IMR-90 (cell line): Measurements from ENCODE around the gene METTL15. TPM values are rescaled to one million over a fixed set of nuclear protein-coding genes. Genes with fewer than 3 reads are reported as not detected.
A peak's percentile ranks its signal among the peaks of the same experiment; 100 is the strongest.

ENCODE experiments used
- ATAC-seq: fragments of 200-7000 bp; cut with Tn5 transposase; 2 replicates; pipeline ENCODE4 v1.9.1; 2020; ENCODE audit warnings: low read depth, mild to moderate bottlenecking, moderate library complexity
- BruUV-seq: library from RNA; stranded (reverse); fragments of 400-500 nt; replicated peaks from 2 replicates; lab custom pipeline; 2021; lab: Mats Ljungman, UMichigan
- CTCF ChIA-PET: fragments of 300-600 bp; formaldehyde crosslinking; extraction: SDS; loops from one replicate; lab custom pipeline; 2021; ENCODE audit warnings: antibody characterized with exemption; lab: Yijun Ruan, JAX
- POLR2A ChIA-PET: fragments of 300-600 bp; sonication (Branson Sonifier 250); formaldehyde crosslinking; loops from one replicate; lab custom pipeline; 2022; ENCODE audit warnings: antibody characterized with exemption; ENCODE audit not compliant: unreplicated experiment; lab: Charles Lee
- DNase-seq: peaks from one replicate; pipeline ENCODE4 v3.0.0; 2013
- H2AFZ ChIP-seq: replicated peaks from 2 replicates; pipeline ENCODE3; 2013; ENCODE audit warnings: low read length, mild to moderate bottlenecking; ENCODE audit not compliant: poor library complexity
- H2AK5ac ChIP-seq: 2 replicates; pipeline ENCODE4 v1.6.1; 2013; ENCODE audit warnings: low read depth, low read length, inconsistent platforms
- H2AK9ac ChIP-seq: replicated peaks from 2 replicates; pipeline ENCODE3; 2013; ENCODE audit warnings: mild to moderate bottlenecking, low read depth, low read length, moderate library complexity; ENCODE audit not compliant: poor library complexity
- H2BK120ac ChIP-seq: 2 replicates; pipeline ENCODE4 v1.6.1; 2013; ENCODE audit warnings: low read depth, low read length, inconsistent platforms
- H2BK15ac ChIP-seq: 3 replicates; pipeline ENCODE4 v1.6.1; 2013; ENCODE audit warnings: low read depth, low read length, inconsistent platforms
- H2BK20ac ChIP-seq: 2 replicates; pipeline ENCODE4 v1.6.1; 2013; ENCODE audit warnings: low read depth, mild to moderate bottlenecking, inconsistent platforms, low read length, moderate library complexity
- H2BK5ac ChIP-seq: 2 replicates; pipeline ENCODE4 v1.6.1; 2013; ENCODE audit warnings: mild to moderate bottlenecking, low read depth, low read length, inconsistent platforms; ENCODE audit not compliant: poor library complexity, severe bottlenecking
- H3K14ac ChIP-seq: replicated peaks from 2 replicates; pipeline ENCODE4 v1.6.1; 2013; ENCODE audit warnings: low read depth, low read length, inconsistent platforms
- H3K18ac ChIP-seq: 2 replicates; pipeline ENCODE4 v1.6.1; 2013; ENCODE audit warnings: low read depth, low read length, control low read depth
- H3K23ac ChIP-seq: 2 replicates; pipeline ENCODE4 v1.6.1; 2013; ENCODE audit warnings: low read depth, low read length, inconsistent platforms
- H3K27ac ChIP-seq: 2 replicates; pipeline ENCODE4 v1.5.1; 2013; ENCODE audit warnings: mild to moderate bottlenecking, control low read depth, low read length; ENCODE audit not compliant: insufficient read depth
- H3K27me3 ChIP-seq: 2 replicates; pipeline ENCODE4 v1.6.1; 2013; ENCODE audit warnings: low read length; ENCODE audit not compliant: control insufficient read depth, insufficient read depth
- H3K36me3 ChIP-seq: 2 replicates; pipeline ENCODE4 v1.6.1; 2013; ENCODE audit warnings: low read length, mixed read lengths; ENCODE audit not compliant: control insufficient read depth, insufficient read depth
- H3K4ac ChIP-seq: 2 replicates; pipeline ENCODE4 v1.6.1; 2013; ENCODE audit warnings: low read depth, low read length, inconsistent platforms
- H3K4me1 ChIP-seq: 2 replicates; pipeline ENCODE4 v1.6.1; 2013; ENCODE audit warnings: low read length, mixed read lengths; ENCODE audit not compliant: control insufficient read depth, insufficient read depth
- H3K4me2 ChIP-seq: 2 replicates; pipeline ENCODE4 v1.6.1; 2013; ENCODE audit warnings: low read depth, mild to moderate bottlenecking, control low read depth, low read length, moderate library complexity
- H3K4me3 ChIP-seq: 2 replicates; pipeline ENCODE4 v1.5.1; 2013; ENCODE audit warnings: low read depth, mild to moderate bottlenecking, control low read depth, low read length, moderate library complexity; ENCODE audit not compliant: insufficient read depth
- H3K56ac ChIP-seq: 2 replicates; pipeline ENCODE4 v1.6.1; 2013; ENCODE audit warnings: low read length, inconsistent platforms; ENCODE audit not compliant: insufficient read depth; ENCODE audit errors: extremely low read depth
- H3K79me1 ChIP-seq, 2 experiments: 2 replicates each; pipeline ENCODE4 v1.6.1; 2013; ENCODE audit warnings: low read length in 2 of 2, inconsistent platforms in 1 of 2, low read depth in 1 of 2
- H3K9ac ChIP-seq: 2 replicates; pipeline ENCODE4 v1.6.1; 2013; ENCODE audit warnings: low read depth, low read length, control low read depth
- H3K9me1 ChIP-seq: 2 replicates; pipeline ENCODE4 v1.6.1; 2013; ENCODE audit warnings: low read length, inconsistent platforms; ENCODE audit not compliant: insufficient read depth
- H3K9me3 ChIP-seq: 2 replicates; pipeline ENCODE4 v1.6.1; 2013; ENCODE audit warnings: low read length; ENCODE audit not compliant: control insufficient read depth, insufficient read depth
- H4K20me1 ChIP-seq: 2 replicates; pipeline ENCODE4 v1.6.1; 2013; ENCODE audit warnings: low read length, inconsistent platforms; ENCODE audit not compliant: insufficient read depth
- H4K5ac ChIP-seq: 2 replicates; pipeline ENCODE4 v1.6.1; 2013; ENCODE audit warnings: mild to moderate bottlenecking, low read depth, low read length, control low read depth
- H4K8ac ChIP-seq, 2 experiments: 2 replicates each; pipeline ENCODE4 v1.6.1; 2013; ENCODE audit warnings: low read depth in 2 of 2, low read length in 2 of 2, control low read depth in 1 of 2, inconsistent platforms in 1 of 2
- H4K91ac ChIP-seq: 2 replicates; pipeline ENCODE4 v1.6.1; 2013; ENCODE audit warnings: low read depth, low read length, inconsistent platforms; ENCODE audit not compliant: insufficient read depth
- BHLHE40 ChIP-seq: fragments of 150-350 bp; IDR thresholded peaks from 2 replicates; pipeline ENCODE4 v1.6.1; 2016; ENCODE audit warnings: mild to moderate bottlenecking, low read depth, low read length
- CEBPB ChIP-seq: IDR thresholded peaks from 2 replicates; pipeline ENCODE4 v1.6.1; 2012; ENCODE audit warnings: low read depth, low read length, improper control_type of control experiment
- CHD1 ChIP-seq: IDR thresholded peaks from 2 replicates; pipeline ENCODE4 v1.6.1; 2012; ENCODE audit warnings: low read depth, low read length, improper control_type of control experiment
- CTCF ChIP-seq: conservative IDR thresholded peaks from 2 replicates; pipeline ENCODE4 v1.5.1; 2012; ENCODE audit warnings: mild to moderate bottlenecking, low read depth, low read length, improper control_type of control experiment
- FOS ChIP-seq: fragments of 150-350 bp; IDR thresholded peaks from 2 replicates; pipeline ENCODE4 v1.6.1; 2016; ENCODE audit warnings: low read depth, low read length
- MAFK ChIP-seq: IDR thresholded peaks from 2 replicates; pipeline ENCODE4 v1.6.1; 2012; ENCODE audit warnings: low read depth, low read length, improper control_type of control experiment
- MAZ ChIP-seq: IDR thresholded peaks from 2 replicates; pipeline ENCODE4 v1.6.1; 2012; ENCODE audit warnings: low read depth, mild to moderate bottlenecking, low read length, improper control_type of control experiment, moderate library complexity, borderline replicate concordance
- MXI1 ChIP-seq: IDR thresholded peaks from 2 replicates; pipeline ENCODE4 v1.6.1; 2012; ENCODE audit warnings: low read depth, mild to moderate bottlenecking, low read length, moderate library complexity, borderline replicate concordance
- NFE2L2 ChIP-seq: fragments of 150-350 bp; IDR thresholded peaks from 2 replicates; pipeline ENCODE4 v1.6.1; 2016; ENCODE audit warnings: low read depth, mild to moderate bottlenecking, low read length
- POLR2A ChIP-seq: IDR thresholded peaks from 2 replicates; pipeline ENCODE4 v1.6.1; 2012; ENCODE audit warnings: mild to moderate bottlenecking, low read depth, low read length
- RAD21 ChIP-seq: IDR thresholded peaks from 2 replicates; pipeline ENCODE4 v1.6.1; 2012; ENCODE audit warnings: low read length, improper control_type of control experiment
- RCOR1 ChIP-seq: IDR thresholded peaks from 2 replicates; pipeline ENCODE4 v1.6.1; 2012; ENCODE audit warnings: mild to moderate bottlenecking, low read length, improper control_type of control experiment; ENCODE audit not compliant: insufficient replicate concordance
- RFX5 ChIP-seq: IDR thresholded peaks from 2 replicates; pipeline ENCODE4 v1.8.0; 2012; ENCODE audit warnings: low read depth, mild to moderate bottlenecking, low read length, moderate library complexity
- SMC3 ChIP-seq: fragments of 150-350 bp; IDR thresholded peaks from 2 replicates; pipeline ENCODE4 v1.6.1; 2016; ENCODE audit warnings: low read depth, mild to moderate bottlenecking, antibody characterized with exemption, low read length, moderate library complexity
- WGBS, 2 experiments: methylation state at CpG; one replicate each; pipeline versions ENCODE4 v1.1.5 to v1.1.7; 2013; ENCODE audit warnings: missing lambda C conversion rate in 2 of 2; ENCODE audit not compliant: insufficient read length in 1 of 2; ENCODE audit errors: extremely low coverage in 2 of 2; 5-methylcytosine and 5-hydroxymethylcytosine counted together
- dilution Hi-C: fragments of 300-500 bp; cut with HindIII; formaldehyde crosslinking; loops from one replicate; pipeline ENCODE4 v1.14.3; 2018; ENCODE audit warnings: low sequenced_read_pairs; ENCODE audit not compliant: unreplicated experiment
- in situ Hi-C: fragments of 300-500 bp; cut with MboI; formaldehyde crosslinking; loops from 3 replicates; pipeline ENCODE4 v1.14.3; 2019; ENCODE audit warnings: low sequenced_read_pairs, inconsistent platforms, mixed read lengths
- intact Hi-C: fragments of 100-400 bp; cut with micrococcal nuclease; formaldehyde crosslinking; loops from 2 replicates; pipeline ENCODE4 v1.10.0; 2022
- polyA plus RNA-seq, 3 experiments: library from polyadenylated mRNA; depleted of rRNA; stranded (reverse); fragments of >200 nt; gene quantifications; 2 replicates each; pipeline ENCODE4 v1.2.3, GENCODE V29; 2012; ENCODE audit warnings: low replicate concordance in 1 of 3
- total RNA-seq: library from RNA; depleted of rRNA; stranded (reverse); fragments of >200 nt; gene quantifications from 2 replicates; pipeline ENCODE4 v1.2.3, GENCODE V29; 2012
- TF ChIP-seq, protein P1 (sequence below): fragments of 150-350 bp; IDR thresholded peaks from 2 replicates; pipeline ENCODE4 v1.6.1; 2017; ENCODE audit warnings: mild to moderate bottlenecking, antibody characterized with exemption, low read length, low read depth
- TF ChIP-seq, protein P2 (sequence below): fragments of 150-350 bp; IDR thresholded peaks from 2 replicates; pipeline ENCODE4 v1.6.1; 2016; ENCODE audit warnings: low read depth, mild to moderate bottlenecking, low read length, moderate library complexity, borderline replicate concordance

The METTL15 gene
- total and polyA plus RNA-seq, 2 of the 4 experiments (the other 2 are of a cell fraction), result 6.5 to 30.5 TPM

- no peak overlapping the region for H2AFZ ChIP-seq
- peak overlapping the region; percentile 11; the same call in 1 of the 2 replicates for H3K4me2 ChIP-seq
- ATAC-seq (no peak), DNase-seq (no peak)
- H2BK15ac ChIP-seq, result no peak overlapping the region
- H3K9me3 ChIP-seq, result peaks cover 1% of the 10 kb centered on the region; the same call in 1 of the 2 replicates
- H3K79me1 ChIP-seq, result peaks cover 16 to 28% of the 10 kb centered on the region in 2 experiments
- no peak for TF ChIP-seq CHD1
- no peak for TF ChIP-seq BHLHE40
- no peak for TF ChIP-seq MXI1
- no peak for TF ChIP-seq RFX5
- TF ChIP-seq MAZ, result no peak
- no peak for TF ChIP-seq SMC3
- no peak for TF ChIP-seq CTCF
- no peak for TF ChIP-seq RCOR1
- no peak for TF ChIP-seq RAD21
- no peak for TF ChIP-seq NFE2L2
- TF ChIP-seq FOS, result no peak
- TF ChIP-seq, protein P1, sequence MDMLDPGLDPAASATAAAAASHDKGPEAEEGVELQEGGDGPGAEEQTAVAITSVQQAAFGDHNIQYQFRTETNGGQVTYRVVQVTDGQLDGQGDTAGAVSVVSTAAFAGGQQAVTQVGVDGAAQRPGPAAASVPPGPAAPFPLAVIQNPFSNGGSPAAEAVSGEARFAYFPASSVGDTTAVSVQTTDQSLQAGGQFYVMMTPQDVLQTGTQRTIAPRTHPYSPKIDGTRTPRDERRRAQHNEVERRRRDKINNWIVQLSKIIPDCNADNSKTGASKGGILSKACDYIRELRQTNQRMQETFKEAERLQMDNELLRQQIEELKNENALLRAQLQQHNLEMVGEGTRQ, result no peak
- TF ChIP-seq POLR2A, result no peak
- TF ChIP-seq CEBPB, result no peak
- TF ChIP-seq MAFK, result no peak
- TF ChIP-seq, protein P2, sequence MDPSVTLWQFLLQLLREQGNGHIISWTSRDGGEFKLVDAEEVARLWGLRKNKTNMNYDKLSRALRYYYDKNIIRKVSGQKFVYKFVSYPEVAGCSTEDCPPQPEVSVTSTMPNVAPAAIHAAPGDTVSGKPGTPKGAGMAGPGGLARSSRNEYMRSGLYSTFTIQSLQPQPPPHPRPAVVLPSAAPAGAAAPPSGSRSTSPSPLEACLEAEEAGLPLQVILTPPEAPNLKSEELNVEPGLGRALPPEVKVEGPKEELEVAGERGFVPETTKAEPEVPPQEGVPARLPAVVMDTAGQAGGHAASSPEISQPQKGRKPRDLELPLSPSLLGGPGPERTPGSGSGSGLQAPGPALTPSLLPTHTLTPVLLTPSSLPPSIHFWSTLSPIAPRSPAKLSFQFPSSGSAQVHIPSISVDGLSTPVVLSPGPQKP, result no peak
- BruUV-seq, result no TSS peak
- H3K14ac ChIP-seq, result no peak overlapping the region
- no peak overlapping the region for H3K9ac ChIP-seq
- no peak overlapping the region for H2BK120ac ChIP-seq
- H3K4me3 ChIP-seq, result no peak overlapping the region
- WGBS, 2 experiments, result 100% methylated on average over 1 of the region's 2 CpGs; no CpG with 5 or more reads in 1 of the 2 experiments
- no peaks in the 10 kb centered on the region for H3K27me3 ChIP-seq
- intact Hi-C loops (no loop called here), dilution Hi-C loops (no loop called here), in situ Hi-C loops (no loop called here)
- H3K4me1 ChIP-seq, result peaks cover 6% of the 10 kb centered on the region
- peak overlapping the region; percentile 62; the same call in 1 of the 2 replicates for H3K18ac ChIP-seq
- H4K5ac ChIP-seq, result peak overlapping the region; percentile 74
- no peak overlapping the region for H3K56ac ChIP-seq
- H4K91ac ChIP-seq, result no peak overlapping the region
- POLR2A ChIA-PET, result no interaction called here
- no peaks in the 10 kb centered on the region for H3K9me1 ChIP-seq
- no peaks in the 10 kb centered on the region for H4K20me1 ChIP-seq
- H4K8ac ChIP-seq, result peak overlapping the region in 1 of 2 experiments; percentile 52; a peak in 2 of 4 replicates
- no peak overlapping the region for H3K27ac ChIP-seq
- peak overlapping the region; percentile 29; the same call in 1 of the 2 replicates for H3K4ac ChIP-seq
- H2AK9ac ChIP-seq, result no peak overlapping the region
- no peak overlapping the region for H2BK20ac ChIP-seq
- H2AK5ac ChIP-seq, result peak overlapping the region; percentile 23; the same call in 1 of the 2 replicates
- H3K36me3 ChIP-seq, result peaks cover 5% of the 10 kb centered on the region
- CTCF ChIA-PET, result interaction anchor here (0.6 kb wide), 1 partner anchor 185 kb away, joined by 3 read pairs; no protein-coding TSS in a partner anchor
- H2BK5ac ChIP-seq, result peak overlapping the region; percentile 33
- H3K23ac ChIP-seq, result no peak overlapping the region
Measured at GRCh38 chr11:28168718-28169117, 60.5 kb downstream of the METTL15 start.
